ENCODE measurements around the gene PNCK. TPM values are rescaled to one million over a fixed set of nuclear protein-coding genes. Genes with fewer than 3 reads are reported as not detected.

PNCK gene
- total RNA-seq, 1 donor from 2014 or later, result 1.1 TPM

DNA sequence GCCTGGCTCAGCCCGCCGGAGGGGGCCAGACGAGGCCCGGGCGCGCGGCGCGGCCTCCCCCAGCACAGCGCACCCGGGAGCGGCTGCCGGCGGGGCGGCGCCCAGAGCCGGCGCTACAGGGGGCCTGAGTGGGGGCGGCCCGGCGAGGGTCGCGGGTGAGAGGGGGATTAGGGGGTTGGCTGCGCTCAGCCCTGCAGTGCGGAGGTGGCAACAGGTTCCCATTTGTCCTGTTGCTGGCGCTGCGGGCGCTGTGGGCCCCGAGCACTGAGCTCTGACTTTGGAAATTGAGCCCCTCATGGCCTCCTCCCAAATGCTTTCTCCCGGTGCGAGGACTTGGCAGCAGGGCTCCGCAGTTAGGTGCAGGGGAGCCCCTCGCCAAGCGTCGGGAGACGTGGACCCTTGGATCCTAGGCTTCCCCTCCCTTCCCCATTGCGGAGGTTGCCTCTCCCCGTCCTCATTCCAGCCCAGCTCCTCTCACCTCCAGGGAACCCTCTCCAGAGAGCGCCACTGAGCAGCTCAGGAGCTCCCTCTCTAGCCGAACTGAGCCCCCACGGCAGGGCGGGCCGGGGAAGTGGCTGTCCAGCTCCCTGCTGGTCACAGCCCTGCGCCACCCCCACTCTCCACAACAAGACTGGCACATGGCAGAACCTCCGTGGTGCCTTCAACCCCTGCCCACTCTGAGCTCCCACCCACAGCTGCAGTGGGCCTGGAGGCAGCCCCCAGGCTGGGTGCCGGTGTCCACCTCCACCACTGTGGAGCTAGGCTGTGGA lies 29.1 kb downstream of the PNCK start:
- FAIRE-seq, result no peak
- H3K4me1 ChIP-seq (ENCODE audit: insufficient read depth, low read length), result peaks cover 3% of the 10 kb centered on the region
- no peaks in the 10 kb centered on the region for H3K36me3 Mint-ChIP-seq (ENCODE audit: low read depth, unreplicated experiment)
- H3K9me3 Mint-ChIP-seq (ENCODE audit: unreplicated experiment), result no peaks in the 10 kb centered on the region
- H3K4me2 ChIP-seq (ENCODE audit: low read length), result no peak overlapping the region
- H3K79me2 ChIP-seq (ENCODE audit: insufficient read depth, low read length), result no peaks in the 10 kb centered on the region
- H3K9me3 ChIP-seq (ENCODE audit: insufficient read depth, low read depth, low read length), result no peaks in the 10 kb centered on the region
- peaks cover 29% of the 10 kb centered on the region for H3K27me3 ChIP-seq (ENCODE audit: insufficient read depth, low read length)
- H2AFZ ChIP-seq (ENCODE audit: low read depth, low read length), result no peak overlapping the region
- TF ChIP-seq, protein P1, sequence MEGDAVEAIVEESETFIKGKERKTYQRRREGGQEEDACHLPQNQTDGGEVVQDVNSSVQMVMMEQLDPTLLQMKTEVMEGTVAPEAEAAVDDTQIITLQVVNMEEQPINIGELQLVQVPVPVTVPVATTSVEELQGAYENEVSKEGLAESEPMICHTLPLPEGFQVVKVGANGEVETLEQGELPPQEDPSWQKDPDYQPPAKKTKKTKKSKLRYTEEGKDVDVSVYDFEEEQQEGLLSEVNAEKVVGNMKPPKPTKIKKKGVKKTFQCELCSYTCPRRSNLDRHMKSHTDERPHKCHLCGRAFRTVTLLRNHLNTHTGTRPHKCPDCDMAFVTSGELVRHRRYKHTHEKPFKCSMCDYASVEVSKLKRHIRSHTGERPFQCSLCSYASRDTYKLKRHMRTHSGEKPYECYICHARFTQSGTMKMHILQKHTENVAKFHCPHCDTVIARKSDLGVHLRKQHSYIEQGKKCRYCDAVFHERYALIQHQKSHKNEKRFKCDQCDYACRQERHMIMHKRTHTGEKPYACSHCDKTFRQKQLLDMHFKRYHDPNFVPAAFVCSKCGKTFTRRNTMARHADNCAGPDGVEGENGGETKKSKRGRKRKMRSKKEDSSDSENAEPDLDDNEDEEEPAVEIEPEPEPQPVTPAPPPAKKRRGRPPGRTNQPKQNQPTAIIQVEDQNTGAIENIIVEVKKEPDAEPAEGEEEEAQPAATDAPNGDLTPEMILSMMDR (IDR thresholded peaks at IDR 0.05; ENCODE audit: insufficient read depth, low read depth, low read length), result no peak
- TF ChIP-seq EZH2 (IDR thresholded peaks at IDR 0.05; ENCODE audit: insufficient read depth, low read length), result peak; percentile 63
- no peak overlapping the region for H3K4me3 ChIP-seq (ENCODE audit: insufficient read depth, low read depth, low read length)
- no peak overlapping the region for H3K27ac ChIP-seq (ENCODE audit: low read depth, low read length)
- H3K27ac Mint-ChIP-seq (ENCODE audit: unreplicated experiment), result no peak overlapping the region
- no peak overlapping the region for H3K9ac ChIP-seq (ENCODE audit: low read length)
- H3K27me3 Mint-ChIP-seq (ENCODE audit: low read depth, unreplicated experiment), result peaks cover 28% of the 10 kb centered on the region
- DNase-seq (ENCODE audit: low read depth), result no peak
- H3K4me3 Mint-ChIP-seq (ENCODE audit: unreplicated experiment), result peak overlapping the region; percentile 27
- no peaks in the 10 kb centered on the region for H3K36me3 ChIP-seq (ENCODE audit: insufficient read depth, low read length)
- no peaks in the 10 kb centered on the region for H3K4me1 Mint-ChIP-seq (ENCODE audit: low read depth, unreplicated experiment)
- no peaks in the 10 kb centered on the region for H4K20me1 ChIP-seq (ENCODE audit: insufficient read depth, low read length)

DNA sequence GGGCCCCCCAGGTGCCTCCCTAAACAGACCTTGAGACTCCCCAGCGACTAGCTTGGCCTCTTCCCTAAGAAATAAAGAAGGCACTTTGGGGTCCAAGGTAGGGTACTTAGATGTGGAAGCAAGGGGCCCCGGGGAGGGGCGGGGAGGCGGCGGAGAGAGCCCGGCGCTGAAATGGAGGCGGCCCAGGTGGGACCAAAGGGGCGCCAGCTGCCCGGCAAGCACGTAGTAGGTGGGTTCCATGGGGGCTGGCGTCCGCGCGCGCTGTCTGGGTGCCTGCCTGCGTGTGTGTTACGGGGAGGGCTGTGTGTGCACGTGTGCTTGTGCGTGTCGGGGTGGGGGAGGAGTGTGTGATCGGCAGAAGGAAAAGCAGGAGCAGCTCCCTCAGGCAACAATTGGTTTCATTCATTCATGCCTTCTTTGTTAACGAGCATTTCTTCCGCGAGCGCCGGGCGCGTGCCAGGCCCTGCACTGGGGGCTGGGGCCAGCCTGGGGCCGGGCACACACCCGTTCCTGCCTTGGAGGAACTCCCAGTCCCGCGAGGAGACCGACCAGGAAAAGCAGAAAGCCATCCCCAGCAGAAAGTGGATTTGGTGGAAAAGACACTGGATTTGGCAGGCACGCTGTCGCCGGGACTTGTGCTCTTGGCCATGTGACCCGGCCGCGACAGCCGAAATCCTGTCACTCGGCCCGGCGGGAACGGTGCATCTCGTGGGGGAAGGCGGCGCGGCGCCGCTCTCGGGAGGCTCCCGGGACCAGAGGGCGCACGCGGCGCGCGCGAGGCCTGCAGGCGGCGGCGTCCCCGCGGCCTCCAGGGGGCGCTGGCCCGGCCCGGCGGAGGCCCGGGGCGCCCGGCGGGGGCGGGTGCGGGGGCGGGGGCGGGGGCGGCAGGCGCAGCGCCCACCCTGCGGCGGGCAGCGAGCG lies 29.9 kb downstream of the PNCK start:
- H3K36me3 Mint-ChIP-seq (ENCODE audit: low read depth, unreplicated experiment), result no peaks in the 10 kb centered on the region
- Histone ChIP-seq H2AFZ (ENCODE audit: low read depth, low read length) (peak overlapping the region; percentile 52), H3K4me1 (ENCODE audit: insufficient read depth, low read length) (peaks cover 3% of the 10 kb centered on the region), H3K4me3 (ENCODE audit: insufficient read depth, low read depth, low read length) (no peak overlapping the region), H3K27ac (ENCODE audit: low read depth, low read length) (no peak overlapping the region), H3K9me3 (ENCODE audit: insufficient read depth, low read depth, low read length) (no peaks in the 10 kb centered on the region), H3K27me3 (ENCODE audit: insufficient read depth, low read length) (peaks cover 29% of the 10 kb centered on the region), H3K9ac (ENCODE audit: low read length) (no peak overlapping the region), H3K4me2 (ENCODE audit: low read length) (peak overlapping the region; percentile 57), H3K36me3 (ENCODE audit: insufficient read depth, low read length) (no peaks in the 10 kb centered on the region), H3K79me2 (ENCODE audit: insufficient read depth, low read length) (no peaks in the 10 kb centered on the region), H4K20me1 (ENCODE audit: insufficient read depth, low read length) (no peaks in the 10 kb centered on the region)
- no peaks in the 10 kb centered on the region for H3K4me1 Mint-ChIP-seq (ENCODE audit: low read depth, unreplicated experiment)
- peaks cover 29% of the 10 kb centered on the region for H3K27me3 Mint-ChIP-seq (ENCODE audit: low read depth, unreplicated experiment)
- FAIRE-seq (no peak), DNase-seq (ENCODE audit: low read depth) (no peak)
- no peak overlapping the region for H3K27ac Mint-ChIP-seq (ENCODE audit: unreplicated experiment)
- H3K4me3 Mint-ChIP-seq (ENCODE audit: unreplicated experiment), result peak overlapping the region; percentile 62
- H3K9me3 Mint-ChIP-seq (ENCODE audit: unreplicated experiment), result no peaks in the 10 kb centered on the region
- TF ChIP-seq, protein P1 (IDR thresholded peaks at IDR 0.05; ENCODE audit: insufficient read depth, low read depth, low read length), result no peak
- no peak for TF ChIP-seq EZH2 (IDR thresholded peaks at IDR 0.05; ENCODE audit: insufficient read depth, low read length)
